Spleen (tissue), 11 donors: ENCODE data around the gene TBC1D3B. TPM values are rescaled to one million over a fixed set of nuclear protein-coding genes. Genes with fewer than 3 reads are reported as not detected.
"Not testable (repeated sequence)": the region's sequence is repeated elsewhere in the genome, so short reads cannot be mapped to it uniquely, and the experiment has no call there.

Experiments
- DNase-seq: peaks from one replicate; pipeline ENCODE4 v3.0.0-alpha.2; 2020
- H3K27ac ChIP-seq, 8 donors: fragments of 200-600 bp; sonication (generic) in 7 of 8; 1 replicate in 4 of 8; 2 replicates in 4 of 8; pipeline versions ENCODE4 v1.5.0 to v1.8.0; 2016 to 2021; ENCODE audit warnings: inconsistent platforms in 4 of 8, mild to moderate bottlenecking in 4 of 8, moderate library complexity in 1 of 8
- H3K27me3 ChIP-seq, 7 donors: fragments of 200-600 bp; sonication (generic) in 6 of 7; replicated peaks in 1 of 7; 1 replicate in 4 of 7; 2 replicates in 3 of 7; pipeline versions ENCODE4 v1.5.0 to v1.8.0; 2016 to 2021; ENCODE audit warnings: inconsistent platforms in 3 of 7, mild to moderate bottlenecking in 1 of 7
- H3K36me3 ChIP-seq, 6 donors: fragments of 200-600 bp; sonication (generic) in 5 of 6; 1 replicate in 4 of 6; 2 replicates in 2 of 6; pipeline versions ENCODE4 v1.5.0 to v1.8.0; 2016 to 2021; ENCODE audit warnings: inconsistent platforms in 2 of 6
- H3K4me1 ChIP-seq, 6 donors: fragments of 200-600 bp; sonication (generic) in 5 of 6; 1 replicate in 3 of 6; 2 replicates in 3 of 6; pipeline versions ENCODE4 v1.5.0 to v1.8.0; 2016 to 2021; ENCODE audit warnings: inconsistent platforms in 3 of 6
- H3K4me3 ChIP-seq, 8 donors: fragments of 200-600 bp; sonication (generic) in 7 of 8; 1 replicate in 4 of 8; 2 replicates in 4 of 8; pipeline versions ENCODE4 v1.5.0 to v1.8.0; 2016 to 2021; ENCODE audit warnings: inconsistent platforms in 4 of 8, mild to moderate bottlenecking in 4 of 8, moderate library complexity in 2 of 8
- H3K9me3 ChIP-seq, 8 donors: fragments of 200-600 bp; sonication (generic) in 7 of 8; 1 replicate in 4 of 8; 2 replicates in 4 of 8; pipeline versions ENCODE4 v1.5.0 to v1.8.0; 2016 to 2021; ENCODE audit warnings: inconsistent platforms in 4 of 8
- POLR2A ChIP-seq, 3 donors: fragments of 450-650 bp; IDR thresholded peaks; one replicate each; pipeline ENCODE4 v1.5.1; 2017; ENCODE audit warnings: antibody characterized with exemption in 3 of 3, mild to moderate bottlenecking in 1 of 3
- POLR2AphosphoS5 ChIP-seq, 3 donors: sonication (generic); formaldehyde crosslinking; IDR thresholded peaks; one replicate each; pipeline ENCODE4 v1.5.1; 2017; ENCODE audit warnings: antibody characterized with exemption in 3 of 3
- WGBS, 5 donors: extraction: QIAGEN DNeasy Blood & Tissue Kit in 3 of 5; methylation state at CpG; one replicate each; pipeline versions ENCODE4 v1.1.5 to v1.1.7; 2013 to 2018; 5-methylcytosine and 5-hydroxymethylcytosine counted together
- intact Hi-C: fragments of 100-400 bp; cut with DNase I; formaldehyde crosslinking; loops from one replicate; pipeline ENCODE4 v1.15.0; 2023; ENCODE audit warnings: low total_unique reads
- polyA plus RNA-seq, 3 donors: library from polyadenylated mRNA; stranded (reverse); fragments of 200-250 nt; gene quantifications; one replicate each; pipeline ENCODE4 v1.2.1, GENCODE V29; 2013
- total RNA-seq, 7 donors: library from RNA; depleted of rRNA in 3 of 7; stranded (reverse); fragments of >200 nt in 3 of 7; fragmentation: NEBNext Ultra II Directional in 4 of 7; extraction: Animal tissue kit (Norgen Biotek cat#: 25700) in 4 of 7; gene quantifications; one replicate each; pipeline versions ENCODE4 v1.1.0 to v1.2.1, GENCODE V29; 2016 to 2021
- TF ChIP-seq, protein P1 (sequence below), 11 experiments: fragments of 200-600 bp in 7 of 11; fragments of 450-650 bp in 4 of 11; sonication (generic) in 4 of 11; IDR thresholded peaks in 8 of 11; conservative IDR thresholded peaks in 3 of 11; 1 replicate in 7 of 11; 2 replicates in 4 of 11; pipeline versions ENCODE4 v1.4.0 to v1.8.0; 2016 to 2021; ENCODE audit warnings: antibody characterized with exemption in 11 of 11, inconsistent platforms in 4 of 11, mild to moderate bottlenecking in 1 of 11
- donor health status: healthy with polysubstance abuse.
- donor health status: DM: no; HTN: no; CAD: no; lungs with moderate emphysema.
- donor health status: DM: no; HTN: no; CAD: no.
- donor health status: Bipolar disorder and iron deficiency.
- donor health status: healthy.
- donor health status: DM: no; HTN: no; CAD: no.
- donor health status: DM: yes; HTN: yes; CAD: no.

Gene TBC1D3B
- total and polyA plus RNA-seq, 10 donors: 1.3 to 13.5 (median 4.4) TPM; not detected in 1

DNA sequence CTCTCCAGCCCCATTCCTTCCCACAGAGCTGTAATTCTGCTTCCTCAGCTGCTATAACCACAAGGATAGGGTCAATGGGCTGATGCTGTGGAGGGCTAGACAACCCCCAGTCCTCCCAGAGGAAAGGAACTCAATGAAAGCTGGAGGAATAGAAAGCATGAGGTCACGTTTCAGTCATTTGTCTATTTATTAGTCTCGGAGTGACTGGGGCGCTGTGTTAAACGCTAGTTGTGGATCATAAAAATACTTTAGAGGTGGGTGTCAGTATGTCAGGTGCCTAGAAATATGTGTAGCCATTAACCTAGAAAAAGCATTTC is 20.9 kb upstream of the TBC1D3B start:
- TF ChIP-seq, protein P1, sequence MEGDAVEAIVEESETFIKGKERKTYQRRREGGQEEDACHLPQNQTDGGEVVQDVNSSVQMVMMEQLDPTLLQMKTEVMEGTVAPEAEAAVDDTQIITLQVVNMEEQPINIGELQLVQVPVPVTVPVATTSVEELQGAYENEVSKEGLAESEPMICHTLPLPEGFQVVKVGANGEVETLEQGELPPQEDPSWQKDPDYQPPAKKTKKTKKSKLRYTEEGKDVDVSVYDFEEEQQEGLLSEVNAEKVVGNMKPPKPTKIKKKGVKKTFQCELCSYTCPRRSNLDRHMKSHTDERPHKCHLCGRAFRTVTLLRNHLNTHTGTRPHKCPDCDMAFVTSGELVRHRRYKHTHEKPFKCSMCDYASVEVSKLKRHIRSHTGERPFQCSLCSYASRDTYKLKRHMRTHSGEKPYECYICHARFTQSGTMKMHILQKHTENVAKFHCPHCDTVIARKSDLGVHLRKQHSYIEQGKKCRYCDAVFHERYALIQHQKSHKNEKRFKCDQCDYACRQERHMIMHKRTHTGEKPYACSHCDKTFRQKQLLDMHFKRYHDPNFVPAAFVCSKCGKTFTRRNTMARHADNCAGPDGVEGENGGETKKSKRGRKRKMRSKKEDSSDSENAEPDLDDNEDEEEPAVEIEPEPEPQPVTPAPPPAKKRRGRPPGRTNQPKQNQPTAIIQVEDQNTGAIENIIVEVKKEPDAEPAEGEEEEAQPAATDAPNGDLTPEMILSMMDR (IDR thresholded peaks at IDR 0.05 in 8 of 11, conservative IDR thresholded peaks at IDR 0.05 in 3 of 11): no peak
- TF ChIP-seq POLR2A (IDR thresholded peaks at IDR 0.05): no peak
- no peak for TF ChIP-seq POLR2AphosphoS5 (IDR thresholded peaks at IDR 0.05)
- peak overlapping the region in 6 of 8 donors; percentile 13 to 72 (median 68) for H3K27ac ChIP-seq
- intact Hi-C loops: no loop called here
- WGBS, 5 donors: 49 to 76% (median 57%) methylated on average over 4 of the region's 4 CpGs
- no peaks in the 10 kb centered on the region for H3K9me3 ChIP-seq
- H3K4me3 ChIP-seq: peak overlapping the region in 1 of 8 donors; percentile 29
- H3K36me3 ChIP-seq: no peaks in the 10 kb centered on the region
- no peaks in the 10 kb centered on the region for H3K27me3 ChIP-seq
- peaks cover 0 to 87% (median 53%) of the 10 kb centered on the region in 6 donors for H3K4me1 ChIP-seq
- DNase-seq: no peak

DNA sequence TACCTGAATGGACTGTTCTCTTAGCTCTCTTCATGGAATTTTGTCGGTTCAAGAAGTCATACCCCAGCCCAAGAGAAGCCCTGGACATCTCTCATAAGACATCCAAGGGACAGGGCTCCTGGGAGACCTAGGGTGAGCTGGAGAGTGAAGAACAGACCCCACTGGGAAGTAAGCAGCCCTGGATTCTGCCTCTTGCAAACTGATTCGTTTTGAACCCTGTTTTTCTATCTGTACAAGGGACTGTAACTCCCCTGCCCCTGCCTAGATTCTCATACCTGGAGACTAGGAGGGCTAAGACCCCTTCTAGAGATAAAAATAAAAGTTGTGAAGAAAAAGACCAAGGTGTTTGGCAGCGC is 19.7 kb upstream of the TBC1D3B start:
- intact Hi-C loops: no loop called here
- H3K4me1 ChIP-seq: peaks cover 0 to 87% (median 56%) of the 10 kb centered on the region in 6 donors
- TF ChIP-seq, protein P1 (IDR thresholded peaks at IDR 0.05 in 8 of 11, conservative IDR thresholded peaks at IDR 0.05 in 3 of 11): no peak
- TF ChIP-seq POLR2AphosphoS5 (IDR thresholded peaks at IDR 0.05) (no peak), POLR2A (IDR thresholded peaks at IDR 0.05) (no peak)
- 41 to 56% (median 50%) methylated on average over 3 of the region's 3 CpGs for WGBS, 5 donors
- DNase-seq: no peak
- H3K4me3 ChIP-seq: peak overlapping the region in 1 of 8 donors; percentile 29
- H3K36me3 ChIP-seq: no peaks in the 10 kb centered on the region
- peaks cover 0 to 4% (median 0%) of the 10 kb centered on the region in 7 donors for H3K27me3 ChIP-seq
- no peaks in the 10 kb centered on the region for H3K9me3 ChIP-seq
- H3K27ac ChIP-seq: peak overlapping the region in 7 of 8 donors; percentile 41 to 72 (median 66)

DNA sequence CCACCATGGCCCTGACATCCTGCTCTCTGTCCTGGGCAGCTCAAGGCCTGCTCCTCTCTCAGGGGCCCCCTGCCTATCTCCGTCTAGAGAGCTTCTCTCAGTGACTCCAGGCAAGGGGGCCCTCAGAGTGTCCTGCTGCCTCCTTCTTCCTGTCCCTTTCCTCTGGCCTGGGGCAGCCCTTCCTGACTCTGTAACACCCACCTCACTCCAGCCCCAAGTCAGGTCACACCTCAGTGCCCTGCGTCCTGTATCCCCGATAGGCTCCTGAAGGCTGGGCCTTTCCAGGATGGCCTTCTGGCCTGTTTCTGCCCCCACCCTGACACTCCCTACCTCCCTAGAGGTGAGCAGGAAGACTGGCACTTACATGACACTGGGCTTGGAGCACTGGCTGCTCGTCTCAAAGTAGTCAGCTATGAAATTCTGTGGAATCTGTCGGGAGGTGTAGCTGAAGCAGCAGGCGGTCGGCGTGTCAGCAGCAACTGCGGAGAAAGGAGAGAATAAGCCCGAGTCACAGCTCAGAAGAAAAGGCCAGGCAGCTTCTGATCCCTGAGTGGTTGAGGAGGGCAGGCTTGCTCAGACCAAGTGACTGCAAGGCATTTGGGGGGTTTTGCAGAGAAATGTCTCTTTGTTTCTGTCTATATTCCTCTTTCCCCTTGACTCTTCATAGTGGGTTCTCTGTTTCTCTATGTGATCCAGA is 19.1 kb upstream of the TBC1D3B start:
- DNase-seq: no peak
- H3K27me3 ChIP-seq: peaks cover 0 to 4% (median 0%) of the 10 kb centered on the region in 7 donors
- peak overlapping the region in 7 of 8 donors; percentile 41 to 72 (median 66) for H3K27ac ChIP-seq
- no peaks in the 10 kb centered on the region for H3K9me3 ChIP-seq
- H3K36me3 ChIP-seq: no peaks in the 10 kb centered on the region
- 76 to 87% (median 78%) methylated on average over 10 of the region's 10 CpGs for WGBS, 5 donors
- TF ChIP-seq, protein P1 (IDR thresholded peaks at IDR 0.05 in 8 of 11, conservative IDR thresholded peaks at IDR 0.05 in 3 of 11): no peak
- TF ChIP-seq POLR2AphosphoS5 (IDR thresholded peaks at IDR 0.05): peak in 1 of 3 donors; percentile 28
- no peak for TF ChIP-seq POLR2A (IDR thresholded peaks at IDR 0.05)
- H3K4me3 ChIP-seq: no peak overlapping the region
- peaks cover 0 to 91% (median 60%) of the 10 kb centered on the region in 6 donors for H3K4me1 ChIP-seq
- intact Hi-C loops: no loop called here

GRCh38 chr17:36194832-36195433 is 18.5 kb upstream of the TBC1D3B start:
- DNase-seq, H3K27me3 ChIP-seq, H3K9me3 ChIP-seq, intact Hi-C loops, H3K4me3 ChIP-seq, H3K36me3 ChIP-seq: not testable (repeated sequence)
- 83 to 94% (median 91%) methylated on average over 4 to 10 of the region's 10 CpGs for WGBS, 5 donors
- peak overlapping the region in 5 of 8 donors; percentile 41 to 72 (median 70) for H3K27ac ChIP-seq
- peaks cover 0 to 94% (median 63%) of the 10 kb centered on the region in 6 donors for H3K4me1 ChIP-seq

DNA sequence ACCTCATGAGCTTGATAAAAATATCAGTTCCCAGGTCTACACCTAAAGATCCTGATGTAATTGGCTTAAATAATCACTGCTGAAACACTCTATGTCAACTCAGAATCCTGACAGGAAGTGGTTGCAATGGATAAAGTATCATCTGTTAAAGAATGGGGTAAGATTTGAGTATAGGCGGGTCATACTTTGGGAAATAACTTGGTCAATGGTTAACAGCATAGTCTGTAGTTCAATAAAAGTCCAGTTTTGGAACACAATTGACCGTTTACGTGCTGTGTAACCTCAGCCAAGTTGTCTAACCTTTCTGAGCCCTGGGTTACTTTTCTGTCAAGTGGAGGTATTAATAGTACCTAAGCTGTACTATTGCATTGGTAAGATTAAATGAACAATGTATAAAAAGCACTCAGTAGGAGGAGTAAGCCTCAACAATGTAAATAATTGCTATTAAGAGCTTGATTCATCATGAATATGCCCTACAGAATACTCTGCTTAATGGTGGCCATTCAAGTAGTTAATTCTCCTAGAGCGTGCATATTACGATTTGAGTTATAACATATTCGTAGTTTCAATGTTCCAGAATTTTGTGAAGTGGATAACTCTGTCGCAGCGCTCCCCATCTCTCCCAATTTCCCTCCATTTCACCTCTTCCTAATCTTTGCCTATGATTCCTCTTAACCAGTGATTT is 17.9 kb upstream of the TBC1D3B start:
- H3K9me3 ChIP-seq, intact Hi-C loops, DNase-seq, H3K36me3 ChIP-seq, H3K27me3 ChIP-seq, H3K4me3 ChIP-seq: not testable (repeated sequence)
- WGBS, 5 donors: 78 to 96% (median 89%) methylated on average over 5 to 8 of the region's 8 CpGs
- Histone ChIP-seq H3K27ac (peak overlapping the region in 1 of 8 donors; percentile 91), H3K4me1 (peaks cover 0 to 93% (median 57%) of the 10 kb centered on the region in 6 donors)
